A172 (cell line): ENCODE data around the gene SERINC5. TPM values are rescaled to one million over a fixed set of nuclear protein-coding genes. Genes with fewer than 3 reads are reported as not detected.
A peak's percentile ranks its signal among the peaks of the same experiment; 100 is the strongest.
"Not testable (repeated sequence)": the region's sequence is repeated elsewhere in the genome, so short reads cannot be mapped to it uniquely, and the experiment has no call there.

Source experiments
- DNase-seq: peaks from one replicate; pipeline ENCODE4 v3.0.0-alpha.2; 2015; ENCODE audit warnings: low spot score
- total RNA-seq: library from RNA; depleted of rRNA; stranded (reverse); fragments of >200 nt; shearing (Covaris generic); gene quantifications from 2 replicates; pipeline ENCODE4 v1.2.3, GENCODE V29; 2014

Gene SERINC5
- total RNA-seq, 1 experiment from 2014 or later: 9.2 TPM

GRCh38 chr5:80198399-80198798 is 57.4 kb downstream of the SERINC5 start:
- DNase-seq: no peak

- no peak for DNase-seq
Observed at GRCh38 chr5:80195837-80196400, 59.9 kb downstream of the SERINC5 start.

GRCh38 chr5:80194468-80194867 is 61.4 kb downstream of the SERINC5 start:
- DNase-seq: no peak

- no peak for DNase-seq
Observed at GRCh38 chr5:80193401-80193800, 62.4 kb downstream of the SERINC5 start.

- peak; percentile 19 for DNase-seq
Observed at GRCh38 chr5:80192507-80193241, 63.2 kb downstream of the SERINC5 start.

- DNase-seq: no peak
Observed at GRCh38 chr5:80191991-80192398, 63.9 kb downstream of the SERINC5 start.

GRCh38 chr5:80191397-80191796 is 64.5 kb downstream of the SERINC5 start:
- no peak for DNase-seq

GRCh38 chr5:80190960-80191359 is 64.9 kb downstream of the SERINC5 start:
- no peak for DNase-seq

- DNase-seq: no peak
Observed at GRCh38 chr5:80189701-80190100, 66.1 kb downstream of the SERINC5 start.

GRCh38 chr5:80189201-80189600 is 66.6 kb downstream of the SERINC5 start:
- no peak for DNase-seq

GRCh38 chr5:80187421-80188090 is 68.3 kb downstream of the SERINC5 start:
- DNase-seq: no peak

GRCh38 chr5:80185535-80185934 is 70.3 kb downstream of the SERINC5 start:
- DNase-seq: not testable (repeated sequence)

GRCh38 chr5:80185095-80185494 is 70.8 kb downstream of the SERINC5 start:
- DNase-seq: no peak

- DNase-seq: no peak
Observed at GRCh38 chr5:80184235-80185023, 71.4 kb downstream of the SERINC5 start.

GRCh38 chr5:80183728-80184234 is 72.1 kb downstream of the SERINC5 start:
- DNase-seq: not testable (repeated sequence)

- DNase-seq: no peak
Observed at GRCh38 chr5:80182809-80183580, 72.9 kb downstream of the SERINC5 start.

- peak; percentile 58 for DNase-seq
Observed at GRCh38 chr5:80181618-80182211, 74.1 kb downstream of the SERINC5 start.

- no peak for DNase-seq
Observed at GRCh38 chr5:80177236-80177635, 78.6 kb downstream of the SERINC5 start.

GRCh38 chr5:80175337-80175736 is 80.5 kb downstream of the SERINC5 start:
- no peak for DNase-seq

GRCh38 chr5:80174790-80175189 is 81.1 kb downstream of the SERINC5 start:
- no peak for DNase-seq
